Activated effector memory CD4-positive, alpha-beta T cell treated with anti-CD3 and anti-CD28 coated beads, Interleukin-2, amount 50 U/mL, for 16 hours (primary cell): Measurements from ENCODE around the gene ZDHHC7.
"Not testable (repeated sequence)": the region's sequence is repeated elsewhere in the genome, so short reads cannot be mapped to it uniquely, and the experiment has no call there.

Source experiments
- DNase-seq: peaks from one replicate; pipeline ENCODE4 v3.0.0-alpha.2; 2020

The ZDHHC7 gene, protein sequence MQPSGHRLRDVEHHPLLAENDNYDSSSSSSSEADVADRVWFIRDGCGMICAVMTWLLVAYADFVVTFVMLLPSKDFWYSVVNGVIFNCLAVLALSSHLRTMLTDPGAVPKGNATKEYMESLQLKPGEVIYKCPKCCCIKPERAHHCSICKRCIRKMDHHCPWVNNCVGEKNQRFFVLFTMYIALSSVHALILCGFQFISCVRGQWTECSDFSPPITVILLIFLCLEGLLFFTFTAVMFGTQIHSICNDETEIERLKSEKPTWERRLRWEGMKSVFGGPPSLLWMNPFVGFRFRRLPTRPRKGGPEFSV

DNA sequence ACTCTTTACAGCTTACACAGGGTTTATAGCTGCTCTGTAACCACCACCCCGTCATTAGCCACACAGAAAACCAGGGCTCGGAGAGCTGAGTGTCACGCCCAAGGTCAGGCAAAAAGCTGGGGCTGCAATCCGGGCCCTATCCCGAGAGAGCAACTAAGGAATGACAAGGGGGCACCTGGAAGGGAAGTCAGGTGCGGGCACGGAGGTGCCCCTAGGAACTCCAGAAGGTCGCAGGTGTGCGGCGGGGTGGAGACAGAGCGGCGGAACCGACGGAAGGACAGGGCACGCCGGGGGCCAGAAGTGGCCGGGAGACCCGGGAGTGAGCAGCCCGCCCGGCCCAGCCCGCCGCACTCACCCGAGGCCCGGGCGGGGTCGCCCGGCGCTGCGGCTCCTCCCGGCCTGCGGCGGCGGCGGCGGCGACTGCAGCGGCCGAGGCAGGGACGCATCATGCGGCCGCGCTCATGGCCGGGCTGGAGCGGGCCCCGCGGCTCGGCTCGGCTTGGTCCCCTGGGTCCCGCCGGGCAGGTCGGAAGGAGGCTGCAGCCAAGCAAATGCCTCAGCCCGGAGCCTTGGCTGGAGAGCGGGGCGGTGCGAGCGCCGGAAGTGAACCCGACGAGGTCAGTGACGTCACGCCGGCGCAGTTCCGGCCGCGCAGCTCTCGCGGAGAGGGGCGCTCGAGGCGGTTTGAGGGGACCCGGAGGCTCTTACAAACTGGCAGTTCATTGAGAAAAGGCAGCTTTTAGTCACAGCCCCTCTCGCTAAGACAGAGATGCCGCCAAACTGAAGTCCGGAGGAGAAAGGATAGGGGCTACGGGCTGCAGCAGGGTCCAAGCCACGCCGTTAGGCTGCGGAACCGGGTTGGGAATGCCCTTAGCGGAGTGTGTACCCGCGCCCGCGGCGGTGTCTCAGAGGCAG, at the start of gene ZDHHC7:
ZDHHC7 (minus strand) TSS at position 605 of the 915 bp plus-strand sequence. CDS start 20,917 bp downstream, outside the sequence.
- peak; percentile 94 for DNase-seq

DNA sequence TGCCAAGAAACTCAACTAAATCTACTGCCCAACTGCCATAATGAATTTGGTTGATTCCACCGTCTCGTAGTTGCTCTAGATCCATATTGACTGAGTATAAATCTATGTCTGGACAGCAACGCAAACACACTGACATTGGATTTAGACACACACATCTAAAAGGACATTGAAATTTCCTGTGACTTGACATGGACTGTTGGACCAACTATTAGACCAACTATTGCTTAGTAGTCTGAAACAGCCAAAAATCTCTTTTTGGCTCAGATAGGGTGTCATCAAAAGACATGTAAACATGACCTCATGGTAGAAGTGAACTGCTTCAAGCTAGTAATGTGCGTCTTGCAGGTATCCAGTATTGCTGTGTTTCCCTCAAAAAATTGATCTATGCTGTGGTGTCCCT, 47.6 kb upstream of the ZDHHC7 start:
- DNase-seq, result no peak

DNA sequence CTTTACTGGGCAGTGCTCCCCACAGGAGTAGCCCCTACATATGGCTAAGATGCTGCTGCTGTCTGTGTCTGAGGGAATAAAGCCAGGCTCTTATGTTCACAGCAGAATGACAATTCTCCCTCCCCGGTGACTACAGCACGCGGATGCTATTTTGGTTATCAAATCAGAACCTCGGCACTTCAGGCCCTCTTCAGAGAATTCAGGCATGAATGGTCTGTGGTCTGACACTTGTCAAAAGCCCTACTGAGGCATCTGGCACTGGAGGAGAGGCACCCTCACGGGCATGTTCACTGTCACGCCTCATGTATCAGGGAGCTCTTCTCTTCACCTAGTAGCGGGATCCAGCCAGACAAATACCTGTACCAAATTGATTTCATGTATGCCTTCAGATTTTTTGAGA, 46.6 kb upstream of the ZDHHC7 start:
- DNase-seq, result no peak

DNA sequence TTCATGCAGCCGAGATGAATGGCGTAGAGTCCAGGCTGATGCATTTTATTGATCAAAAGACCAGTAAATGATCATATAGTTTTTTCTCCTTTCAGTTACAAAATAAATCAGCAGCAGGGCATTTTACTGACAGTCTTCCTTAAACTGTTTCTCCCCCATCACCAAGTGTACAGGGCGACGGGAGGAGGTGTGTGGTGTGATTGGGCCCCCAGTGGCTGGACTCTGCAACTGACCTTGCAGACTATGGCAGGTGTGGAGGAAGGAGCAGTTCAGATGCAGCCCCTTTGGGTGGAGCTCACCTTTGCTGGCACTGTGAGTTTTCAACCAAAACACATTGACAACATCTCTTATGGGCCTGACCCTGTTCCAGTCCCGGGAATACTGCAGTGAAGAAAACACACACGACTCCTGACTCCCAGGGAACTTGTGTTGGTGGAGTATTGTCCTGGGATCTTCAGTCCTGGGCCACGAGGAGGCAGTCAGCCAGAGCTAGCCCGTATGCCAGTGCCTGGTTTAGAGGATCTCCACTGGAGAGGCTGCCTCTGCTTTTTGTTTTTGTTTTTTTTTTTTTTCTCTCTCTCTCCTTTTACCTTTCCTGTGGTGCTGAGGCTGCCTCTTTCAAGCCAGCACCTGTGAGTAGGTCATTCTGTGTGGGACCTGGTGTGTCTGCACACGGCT, 46.0 kb upstream of the ZDHHC7 start:
- no peak for DNase-seq

DNA sequence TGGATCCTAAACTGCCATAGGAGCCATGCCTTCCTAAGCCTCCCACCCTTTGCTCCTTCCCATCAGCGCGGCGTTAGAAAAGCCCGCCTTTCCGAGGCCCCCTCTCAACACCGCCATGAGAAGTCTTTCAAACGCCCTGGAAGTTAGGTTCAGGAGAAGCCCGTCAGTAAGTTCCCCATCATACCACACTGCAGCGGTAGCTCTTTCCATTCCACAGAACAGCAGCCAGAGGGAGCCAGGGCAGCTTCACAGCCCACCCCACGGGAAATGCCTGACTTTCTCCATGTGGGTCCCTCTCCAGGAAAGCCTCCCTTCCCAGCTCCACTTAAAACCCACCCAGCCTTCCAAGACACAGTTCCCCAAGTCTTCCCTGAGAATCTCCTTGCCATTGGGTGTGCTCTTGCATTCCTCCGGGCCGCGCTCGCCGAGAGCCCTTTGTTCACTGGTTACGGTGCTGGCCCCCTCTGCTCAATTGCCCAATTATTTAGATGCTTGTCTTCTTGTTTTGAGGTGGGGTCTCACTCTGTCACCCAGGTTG, 44.9 kb upstream of the ZDHHC7 start:
- no peak for DNase-seq

DNA sequence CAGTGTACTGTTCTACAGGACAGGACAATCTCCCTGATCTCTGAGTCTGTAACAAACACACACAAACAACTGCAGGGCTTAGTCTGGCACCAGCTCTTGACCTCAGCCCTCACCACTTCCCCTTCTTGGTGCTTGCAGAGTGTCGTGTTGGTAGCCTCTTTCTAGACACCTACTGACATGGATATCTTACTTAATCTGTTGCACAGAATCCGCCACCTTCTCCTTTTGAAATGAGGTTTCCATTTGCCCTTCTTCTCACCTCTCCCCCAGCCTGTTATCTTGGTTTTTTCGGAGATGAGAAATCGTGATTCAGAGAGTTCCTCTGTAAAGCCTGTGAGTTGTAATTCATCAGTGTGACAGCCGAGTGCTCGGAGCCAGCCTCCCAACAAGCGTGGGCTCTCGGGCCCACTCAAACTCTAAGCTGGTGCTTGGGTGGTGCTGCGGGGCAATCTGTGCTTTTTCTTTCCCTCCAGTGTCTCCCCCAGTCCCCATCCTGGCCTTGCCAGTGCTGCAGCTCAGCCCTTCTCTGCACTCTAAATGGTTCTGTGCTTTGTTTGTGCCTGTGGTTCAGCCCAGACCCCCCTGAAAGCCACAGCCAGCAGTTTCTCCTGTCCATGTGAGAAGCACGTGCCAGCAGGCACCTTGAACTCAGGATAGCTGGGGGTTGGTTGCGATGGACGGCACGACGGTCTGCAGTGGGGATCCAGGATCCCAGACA, 44.3 kb upstream of the ZDHHC7 start:
- DNase-seq, result peak; percentile 85

DNA sequence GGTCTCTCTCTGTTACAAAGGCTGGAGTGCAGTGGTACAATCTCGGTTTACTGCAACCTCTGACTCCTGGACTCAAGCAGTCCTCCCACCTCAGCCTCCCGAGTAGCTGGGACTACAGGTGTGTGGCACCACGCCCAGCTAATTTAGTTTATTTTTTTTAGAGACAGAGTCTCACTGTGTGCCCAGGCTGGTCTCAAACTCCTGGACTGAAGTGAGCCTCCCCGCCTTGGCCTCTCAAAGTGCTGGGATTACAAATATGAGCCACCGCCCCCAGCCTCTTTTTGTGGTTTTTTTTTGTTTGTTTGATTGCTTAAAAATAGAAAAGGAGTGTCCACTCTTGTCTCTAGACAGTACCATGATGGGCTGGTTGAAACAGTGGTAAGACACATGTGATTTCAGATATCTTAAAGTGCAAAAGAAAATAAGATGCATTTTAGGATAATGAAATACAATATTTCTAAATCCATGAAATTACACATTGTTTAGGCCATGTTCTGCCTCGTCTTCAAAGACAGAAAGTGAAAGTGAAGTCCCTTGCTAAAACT, 43.7 kb upstream of the ZDHHC7 start:
- DNase-seq, result no peak

DNA sequence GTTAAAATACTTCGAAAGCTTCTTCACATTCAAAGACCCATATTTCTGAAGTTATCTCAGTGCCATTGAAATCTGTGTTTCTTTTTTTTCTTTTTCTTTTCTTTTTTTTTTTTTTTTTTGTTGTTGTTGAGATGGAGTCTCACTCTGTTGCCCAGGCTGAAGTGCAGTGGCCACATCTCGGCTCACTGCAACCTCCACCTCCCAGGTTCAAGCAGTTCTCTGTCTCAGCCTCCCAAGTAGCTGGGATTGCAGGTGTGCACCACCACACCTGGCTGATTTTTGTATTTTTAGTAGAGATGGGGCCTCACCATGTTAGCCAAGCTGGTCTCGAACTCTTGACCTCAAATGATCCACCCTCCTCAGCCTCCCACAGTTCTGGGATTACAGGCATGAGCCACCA, 43.0 kb upstream of the ZDHHC7 start:
- DNase-seq, result not testable (repeated sequence)

DNA sequence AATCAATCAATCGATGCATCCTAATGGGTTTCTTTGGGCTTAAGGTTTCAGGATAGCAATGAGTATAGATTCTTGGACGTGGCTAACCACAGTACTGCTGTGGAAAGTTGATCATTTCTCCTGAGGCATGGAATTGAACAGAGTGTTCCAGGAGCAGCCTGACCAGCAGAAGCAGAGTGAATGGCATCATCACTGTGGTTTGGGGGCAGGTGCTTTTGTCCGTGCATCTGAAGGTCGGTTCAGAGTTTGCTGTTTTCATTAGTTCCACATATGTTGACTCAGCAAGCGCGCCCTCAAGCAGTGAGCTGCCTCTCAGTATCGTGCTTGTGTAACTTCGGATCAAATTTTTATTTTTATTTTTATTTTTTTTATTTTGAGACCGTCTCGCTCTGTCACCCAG, 41.2 kb upstream of the ZDHHC7 start:
- DNase-seq, result no peak

DNA sequence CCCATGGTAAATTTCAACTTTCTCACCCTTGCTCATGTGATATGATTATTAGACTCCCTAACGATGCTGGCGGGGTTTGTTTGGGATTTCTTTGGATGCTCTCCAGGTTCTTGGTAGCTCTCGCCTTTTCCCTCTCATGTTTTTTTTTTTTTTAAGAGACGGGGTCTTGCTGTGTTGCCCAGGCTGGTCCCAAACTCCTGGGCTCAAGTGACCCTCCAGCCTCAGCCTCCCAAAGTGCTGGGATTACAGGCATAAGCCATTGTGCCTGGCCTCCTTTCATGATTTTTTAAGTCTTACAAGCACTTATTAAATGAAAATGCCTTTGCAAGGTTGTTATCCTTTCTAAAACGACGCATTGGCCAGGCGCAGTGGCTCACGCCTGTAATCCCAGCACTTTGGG, 40.3 kb upstream of the ZDHHC7 start:
- no peak for DNase-seq

DNA sequence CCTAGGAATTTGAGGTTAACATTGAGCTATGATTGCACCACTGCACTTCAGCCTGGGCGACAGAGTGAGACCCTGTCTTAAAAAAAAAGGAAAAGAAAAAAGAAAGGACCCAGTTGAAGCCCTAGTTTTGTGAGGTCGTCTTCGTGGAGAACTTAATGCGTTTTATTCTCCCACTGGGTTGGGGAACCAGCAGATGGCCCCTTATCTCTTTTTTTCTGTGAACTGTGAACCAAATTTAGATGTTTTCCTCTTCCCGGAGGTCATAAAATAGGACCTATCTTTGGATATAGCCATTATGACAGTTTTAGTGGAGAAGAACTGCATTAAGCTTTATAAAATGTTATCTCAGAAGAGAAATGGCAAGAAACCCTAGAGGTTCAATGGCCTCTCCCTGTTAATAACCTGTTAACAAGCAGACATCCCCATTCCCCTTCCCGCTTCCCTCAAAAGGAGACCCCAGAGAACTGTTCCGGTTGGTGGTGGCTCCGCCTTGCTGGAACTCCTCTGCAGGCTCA, 39.8 kb upstream of the ZDHHC7 start:
- no peak for DNase-seq

DNA sequence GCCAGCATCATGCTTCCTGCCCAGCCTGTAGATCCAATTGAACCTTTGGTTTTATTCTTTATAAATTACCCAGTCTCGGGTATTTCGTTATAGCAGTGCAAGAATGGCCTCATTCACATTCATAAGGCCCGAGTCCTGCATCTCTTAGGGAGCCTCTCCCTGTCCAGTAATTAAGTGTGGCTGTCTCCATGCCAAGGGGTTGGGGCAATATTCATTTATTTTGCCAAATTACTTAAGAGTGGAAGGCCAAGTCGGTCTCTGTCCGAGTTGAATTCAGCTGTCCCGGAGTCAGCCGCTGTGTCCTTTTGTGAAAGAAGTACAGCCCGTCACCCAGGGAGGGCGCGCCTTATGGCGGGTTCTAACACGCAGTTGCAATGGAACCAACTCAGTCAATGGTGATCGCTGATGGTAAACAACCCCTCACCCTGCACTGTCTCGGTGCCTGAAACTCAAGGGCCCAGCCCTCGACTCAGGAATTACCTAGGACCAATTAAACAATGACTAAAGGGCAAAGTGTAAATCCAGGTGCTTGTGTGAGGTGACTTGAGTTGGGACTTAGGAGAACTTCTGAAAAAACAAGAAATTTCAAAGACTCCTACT, 38.5 kb upstream of the ZDHHC7 start:
- DNase-seq, result no peak

DNA sequence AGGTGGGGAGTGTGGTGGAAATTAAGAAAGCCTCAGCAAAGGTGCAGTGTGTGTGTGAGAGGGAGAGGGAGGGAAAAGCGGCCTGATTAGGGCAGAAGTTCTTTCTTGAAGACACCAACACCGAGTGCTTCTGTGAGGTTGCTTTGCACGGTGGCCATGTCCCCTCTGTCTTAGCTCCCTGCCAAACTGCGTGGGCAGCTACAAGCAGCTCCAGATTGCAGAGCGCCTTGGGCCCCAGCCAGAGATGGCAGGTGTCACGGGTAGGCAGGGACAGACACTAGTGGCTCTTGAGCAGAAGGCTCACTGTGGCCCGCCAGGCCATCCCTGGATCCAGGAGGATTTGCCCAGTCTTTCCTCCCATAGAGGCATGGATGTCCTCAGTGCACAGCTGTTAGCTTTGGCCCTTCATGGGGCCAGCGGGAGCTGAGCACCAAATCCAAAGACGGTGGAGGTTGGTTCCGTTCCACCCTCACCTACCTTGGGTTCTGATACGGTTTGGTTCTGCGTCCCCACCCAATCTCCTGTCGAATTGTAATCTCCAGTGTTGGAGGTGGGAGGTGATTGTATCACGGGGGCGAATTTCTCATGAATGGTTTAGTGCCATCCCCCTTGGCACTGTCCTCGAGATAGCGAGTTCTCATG, 37.7 kb upstream of the ZDHHC7 start:
- DNase-seq, result no peak

DNA sequence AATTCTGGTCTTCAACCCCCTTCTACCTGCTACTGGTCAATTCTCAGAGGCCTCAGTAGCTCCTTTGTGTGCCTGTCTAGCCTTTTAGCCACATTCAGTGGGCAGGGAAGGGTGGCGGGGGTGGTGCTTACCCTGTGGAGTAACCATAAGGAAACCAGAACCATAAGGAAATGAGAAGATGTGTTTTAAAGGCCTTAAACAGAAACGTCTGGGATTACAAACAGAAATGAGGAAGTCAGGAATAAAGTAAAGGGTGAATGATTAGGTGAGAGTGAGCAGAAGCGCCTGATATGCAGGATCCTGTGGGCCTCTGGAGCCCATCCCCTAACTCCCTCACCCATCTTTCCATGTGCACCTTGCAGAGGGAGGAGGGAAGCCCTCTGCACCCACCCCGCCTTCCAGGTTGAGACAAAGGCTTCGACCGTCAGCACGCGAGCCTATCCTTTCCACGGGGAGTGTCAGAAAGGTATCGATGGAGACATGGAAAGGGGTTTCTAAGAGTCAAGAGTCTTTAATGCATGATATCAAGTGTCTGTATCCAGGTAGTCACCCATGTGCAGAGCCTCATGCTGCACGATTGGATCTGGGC, 36.6 kb upstream of the ZDHHC7 start:
- DNase-seq, result no peak

DNA sequence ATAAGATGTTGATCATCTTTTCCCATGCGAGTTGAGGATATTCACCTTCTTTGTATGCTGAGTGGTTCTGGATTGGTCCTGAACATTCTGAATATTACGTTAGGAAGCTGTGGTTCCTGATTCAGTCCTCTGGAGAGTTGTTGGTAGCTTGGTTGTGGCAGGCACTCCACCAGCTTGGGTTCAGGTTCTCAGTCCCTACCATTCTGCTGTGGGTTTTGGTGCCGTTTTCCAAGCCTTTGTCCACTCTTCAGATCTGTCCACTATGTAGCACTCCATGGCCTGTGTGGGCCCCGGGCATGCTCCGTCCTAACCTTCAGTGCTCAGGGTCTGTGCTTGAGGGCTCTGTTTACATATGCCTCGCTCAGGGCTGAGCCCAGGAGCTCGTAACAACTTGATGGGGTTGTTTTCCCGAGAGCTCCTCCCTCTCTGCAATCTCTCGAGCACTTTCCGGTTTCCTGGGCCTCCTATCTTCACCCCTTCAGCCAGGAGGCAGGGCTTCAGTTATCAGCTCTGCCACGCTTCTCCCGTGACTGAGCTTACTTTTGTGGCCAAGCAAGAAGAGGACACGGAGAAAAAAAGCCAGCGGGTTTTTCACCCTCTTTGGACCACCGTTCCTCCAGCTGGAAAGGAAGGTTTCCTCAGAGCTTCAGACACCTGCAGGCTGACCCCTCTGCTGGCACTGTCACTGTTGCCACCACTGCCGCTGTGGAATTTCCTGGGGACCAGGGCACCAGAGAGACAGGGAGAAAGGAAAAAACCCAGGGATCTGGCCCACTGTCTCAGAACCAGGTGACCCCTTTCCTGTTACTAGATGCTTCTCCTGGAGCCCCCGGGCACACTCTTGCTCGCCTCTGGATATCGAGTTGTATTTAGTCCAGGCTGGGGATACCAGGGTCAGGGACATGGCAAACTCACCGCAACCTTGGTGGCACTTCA, 35.9 kb upstream of the ZDHHC7 start:
- DNase-seq, result no peak

DNA sequence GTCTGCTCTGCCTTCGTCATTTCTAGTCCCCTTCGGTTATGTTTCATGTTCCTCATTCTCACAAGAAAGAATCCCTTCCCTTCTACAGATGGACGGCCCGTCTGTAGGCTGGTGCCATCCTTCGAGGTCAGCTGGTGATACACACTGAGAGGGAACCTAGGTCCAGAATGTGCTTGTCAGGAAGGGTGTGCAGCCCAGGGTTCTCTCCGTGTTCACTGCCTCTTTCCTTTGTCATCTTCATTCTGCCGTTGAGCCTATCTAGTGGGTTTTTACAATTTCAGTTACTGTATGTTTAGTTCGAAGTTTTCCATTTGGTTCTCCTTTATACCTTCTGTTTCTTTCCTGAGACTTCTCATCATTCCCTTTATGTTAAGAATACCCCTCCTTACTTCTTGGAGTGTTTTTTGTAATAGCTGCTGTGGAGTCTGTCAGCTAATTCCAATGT, 35.2 kb upstream of the ZDHHC7 start:
- no peak for DNase-seq

DNA sequence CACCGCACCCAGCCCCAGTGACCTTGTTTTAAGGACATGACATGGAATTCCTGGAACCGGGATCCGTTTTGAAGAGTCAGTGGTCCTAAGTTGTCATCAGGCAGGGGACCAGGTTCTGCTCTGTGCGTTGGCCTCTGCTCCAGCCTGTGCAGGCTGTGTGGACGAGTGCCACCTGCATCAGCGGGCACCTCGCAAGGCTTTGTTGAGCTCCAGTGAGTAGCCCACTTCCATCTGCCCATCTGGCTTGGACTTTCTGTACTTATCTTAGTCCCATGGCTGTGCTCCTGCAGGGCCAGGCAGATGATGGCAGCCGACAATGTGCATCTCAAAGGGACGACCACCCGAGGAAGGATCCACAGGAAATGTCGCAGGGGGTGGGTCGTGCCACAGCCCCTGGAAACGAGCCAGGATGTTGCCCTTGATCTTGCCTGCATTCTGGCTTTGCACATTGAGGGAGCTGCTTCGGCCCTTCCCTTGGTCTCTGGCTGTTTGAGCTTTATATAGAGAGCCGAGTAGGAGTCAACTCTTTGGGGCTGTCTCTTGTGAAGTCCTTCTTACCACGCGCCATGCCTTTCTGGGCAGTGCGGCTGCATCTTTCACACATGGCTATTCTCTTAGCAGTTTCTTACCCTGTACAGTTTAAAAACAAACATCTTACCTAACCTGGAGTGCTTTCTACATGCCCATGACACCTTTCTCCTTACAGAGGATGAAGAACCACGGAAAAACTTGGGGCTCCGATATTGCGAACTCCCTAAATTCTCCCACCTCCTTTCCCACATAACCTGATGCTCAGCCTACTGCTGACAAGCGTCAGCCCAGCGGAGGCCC, 34.5 kb upstream of the ZDHHC7 start:
- DNase-seq, result no peak

DNA sequence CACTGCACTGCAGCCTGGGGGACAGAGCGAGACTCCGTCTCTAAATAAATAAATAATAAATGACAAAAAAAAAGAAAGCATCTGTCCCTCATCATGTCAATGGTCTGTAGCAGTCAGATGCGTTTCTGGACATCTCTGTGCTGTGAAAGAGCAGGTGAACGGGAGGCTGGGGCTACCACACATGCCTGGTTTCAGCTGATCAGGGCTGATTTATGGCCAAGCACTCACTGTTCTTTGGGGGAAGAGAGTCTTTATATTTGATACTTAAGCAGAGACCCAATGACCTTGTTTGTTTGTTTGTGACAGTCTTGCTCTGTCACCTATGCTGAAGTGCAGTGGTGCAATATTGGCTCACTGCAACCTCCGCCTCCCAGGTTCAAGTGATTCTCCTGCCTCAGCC, 33.7 kb upstream of the ZDHHC7 start:
- DNase-seq, result no peak

DNA sequence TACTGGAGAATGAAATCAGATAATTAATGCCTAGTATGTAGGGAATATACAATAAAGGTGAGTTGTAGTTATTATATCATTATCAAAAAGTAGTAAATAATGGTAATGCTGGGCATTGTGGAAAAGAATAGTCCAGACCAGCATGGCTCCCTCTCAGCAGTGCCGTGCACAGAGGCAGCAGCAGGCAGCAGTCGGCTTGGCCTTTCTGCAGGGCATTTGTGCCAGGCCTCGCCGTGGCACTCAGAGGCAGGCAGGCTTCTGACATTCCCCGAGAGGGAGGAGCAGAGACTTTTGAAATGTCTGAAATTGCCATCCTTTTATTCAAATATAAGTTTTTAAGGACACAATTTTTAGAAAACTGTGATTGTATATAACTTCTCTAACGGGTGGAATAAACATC, 31.3 kb upstream of the ZDHHC7 start:
- no peak for DNase-seq
